HG02870 (cell line): Measurements from ENCODE around the gene FAM161A.
A peak's percentile ranks its signal among the peaks of the same experiment; 100 is the strongest.
"Not testable (repeated sequence)": the region's sequence is repeated elsewhere in the genome, so short reads cannot be mapped to it uniquely, and the experiment has no call there.

Experiments used
- ATAC-seq: cut with Tn5 transposase; IDR thresholded peaks from one replicate; pipeline ENCODE4 v1.9.1; 2021; ENCODE audit warnings: mild to moderate bottlenecking, moderate library complexity; ENCODE audit not compliant: unreplicated experiment

FAM161A gene

DNA sequence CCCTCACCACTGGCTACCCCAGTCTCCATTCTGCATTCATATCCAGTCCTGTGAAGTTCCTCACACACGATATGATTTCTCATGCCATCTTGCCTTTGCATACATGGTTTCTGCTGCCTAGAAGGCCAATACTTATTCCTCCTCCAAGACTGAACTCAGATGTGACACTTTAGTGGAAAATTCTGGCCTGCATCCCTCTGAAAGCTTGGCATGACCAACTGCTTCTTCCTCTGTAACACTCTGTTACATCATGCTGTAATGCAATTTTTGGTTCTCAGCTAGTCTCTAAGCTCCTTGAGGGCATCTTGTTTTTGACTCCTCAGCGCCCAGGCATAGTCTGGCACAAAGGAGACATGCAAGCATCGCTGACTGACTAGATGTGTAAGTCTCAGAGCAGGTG, 12.6 kb downstream of the FAM161A start:
- no peak for ATAC-seq

DNA sequence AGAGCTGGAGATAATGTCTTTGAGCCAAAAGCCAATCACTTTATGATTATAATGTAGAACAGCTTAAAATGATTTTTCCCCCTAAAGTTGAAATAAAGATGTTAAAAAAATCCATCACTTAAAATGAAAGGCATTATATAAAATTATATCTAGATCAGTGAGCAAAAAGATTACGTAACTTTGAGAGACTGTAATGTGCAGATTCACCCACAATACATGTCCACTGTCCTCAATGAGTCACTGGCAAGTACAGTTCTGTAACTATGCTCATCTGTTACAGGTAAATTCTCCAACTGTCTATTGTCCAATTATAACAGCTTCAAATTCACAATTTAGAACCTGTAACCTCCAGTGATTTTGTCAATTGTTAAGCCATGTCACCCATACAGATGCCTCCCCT, 19.0 kb downstream of the FAM161A start:
- ATAC-seq: no peak

DNA sequence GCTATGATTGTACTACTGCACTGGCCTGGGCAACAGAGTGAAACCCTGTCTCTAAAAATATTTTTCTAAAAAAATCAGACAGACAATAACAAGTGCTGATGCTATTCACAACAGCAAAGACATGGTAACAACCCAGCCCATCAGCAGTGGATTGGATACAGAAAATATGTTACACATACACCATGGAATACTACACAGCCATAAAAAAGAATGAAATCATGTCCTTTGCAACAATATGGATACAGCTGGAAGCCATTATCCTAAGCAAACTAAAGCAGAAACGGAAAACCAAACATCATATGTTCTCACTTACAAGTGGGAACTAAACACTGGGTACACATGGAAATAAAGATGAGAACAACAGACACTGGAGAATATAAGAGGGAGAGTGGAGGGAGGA, 19.9 kb downstream of the FAM161A start:
- no peak for ATAC-seq

DNA sequence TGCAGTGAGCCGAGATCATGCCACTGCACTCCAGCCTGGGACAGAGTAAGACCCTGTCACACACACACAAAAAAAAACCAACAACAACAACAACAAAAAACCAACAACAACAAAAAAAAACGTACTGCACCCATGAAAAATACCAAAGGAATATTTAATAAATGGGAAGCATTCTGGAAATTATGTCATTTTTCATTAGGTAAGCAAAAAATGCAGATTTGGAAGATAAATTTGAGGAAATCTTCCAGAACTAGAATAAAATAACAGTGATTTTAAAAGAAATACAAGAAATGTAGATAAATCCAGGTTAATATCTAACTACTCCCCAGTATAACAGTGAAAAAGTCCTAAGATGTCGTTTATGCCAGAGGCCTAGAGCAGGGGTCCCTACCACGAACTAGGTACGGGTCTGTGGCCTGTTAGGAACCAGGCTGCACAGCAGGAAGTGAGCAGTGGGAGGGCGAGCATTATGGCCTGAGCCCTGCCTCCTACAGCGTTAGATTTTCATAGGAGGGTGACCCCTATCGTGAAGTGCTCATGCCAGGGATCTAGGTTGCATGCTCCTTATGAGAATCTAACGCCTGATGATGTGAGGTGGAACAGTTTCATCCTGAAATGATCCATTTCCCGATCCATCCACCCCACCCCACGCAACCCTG, 21.5 kb downstream of the FAM161A start:
- ATAC-seq: no peak

DNA sequence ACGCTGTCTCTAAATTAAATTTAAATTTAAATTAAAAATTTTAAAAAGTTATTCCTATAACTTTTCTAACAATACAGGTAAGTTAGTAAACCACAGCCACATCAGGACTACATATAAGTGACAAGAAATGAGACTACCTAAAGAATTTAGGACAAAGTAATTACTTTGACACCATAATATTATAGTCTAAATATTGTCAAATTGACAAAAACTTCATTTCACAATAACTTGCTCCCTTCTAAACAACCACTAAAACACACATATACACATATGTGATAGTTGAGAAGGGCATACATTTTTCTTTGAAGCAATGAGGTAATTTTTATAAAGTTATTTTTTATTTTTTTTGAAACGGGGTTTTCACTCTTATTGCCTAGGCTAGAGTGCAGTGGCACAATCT, 31.6 kb downstream of the FAM161A start:
- no peak for ATAC-seq

DNA sequence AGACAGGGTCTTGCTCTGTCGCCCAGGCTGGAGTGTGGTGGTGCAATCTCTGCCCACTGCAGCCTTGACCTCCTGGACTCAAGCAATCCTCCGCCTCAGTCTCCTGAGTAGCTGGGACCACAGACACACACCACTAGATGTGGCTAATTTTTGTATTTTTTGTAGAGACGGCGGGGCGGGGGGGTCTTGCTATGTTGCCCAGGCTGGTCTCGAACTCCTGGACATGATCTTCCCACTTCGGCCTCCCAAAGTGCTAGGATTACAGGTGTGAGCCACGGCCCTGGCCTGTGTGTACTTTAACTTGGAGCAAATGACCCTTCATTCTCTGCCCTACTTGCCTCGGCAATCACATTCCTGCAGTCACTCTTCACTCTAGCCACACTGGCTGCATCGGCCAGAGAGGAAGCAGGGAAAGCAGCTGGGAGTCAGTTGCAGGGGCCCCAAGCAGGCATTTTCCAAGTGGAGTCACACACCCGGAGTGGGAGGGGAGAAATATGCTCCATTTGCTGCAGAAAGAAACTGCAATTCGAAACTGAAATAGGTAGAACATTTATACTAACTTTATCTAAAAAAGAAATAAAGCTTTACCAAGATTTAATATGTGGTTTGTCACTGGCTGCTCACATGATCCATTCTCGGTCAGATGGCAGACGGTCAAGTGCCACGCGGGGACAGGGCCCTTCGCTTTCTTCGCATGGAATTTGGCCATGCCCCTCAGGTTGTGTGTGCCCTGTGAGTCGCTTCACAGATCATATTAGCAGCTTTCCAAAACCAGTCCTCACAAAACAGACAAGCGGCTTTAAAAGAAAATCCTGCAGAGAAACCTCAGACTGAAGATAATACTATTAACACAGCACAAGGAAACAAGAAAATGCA, 37.1 kb downstream of the FAM161A start:
- ATAC-seq: no peak

DNA sequence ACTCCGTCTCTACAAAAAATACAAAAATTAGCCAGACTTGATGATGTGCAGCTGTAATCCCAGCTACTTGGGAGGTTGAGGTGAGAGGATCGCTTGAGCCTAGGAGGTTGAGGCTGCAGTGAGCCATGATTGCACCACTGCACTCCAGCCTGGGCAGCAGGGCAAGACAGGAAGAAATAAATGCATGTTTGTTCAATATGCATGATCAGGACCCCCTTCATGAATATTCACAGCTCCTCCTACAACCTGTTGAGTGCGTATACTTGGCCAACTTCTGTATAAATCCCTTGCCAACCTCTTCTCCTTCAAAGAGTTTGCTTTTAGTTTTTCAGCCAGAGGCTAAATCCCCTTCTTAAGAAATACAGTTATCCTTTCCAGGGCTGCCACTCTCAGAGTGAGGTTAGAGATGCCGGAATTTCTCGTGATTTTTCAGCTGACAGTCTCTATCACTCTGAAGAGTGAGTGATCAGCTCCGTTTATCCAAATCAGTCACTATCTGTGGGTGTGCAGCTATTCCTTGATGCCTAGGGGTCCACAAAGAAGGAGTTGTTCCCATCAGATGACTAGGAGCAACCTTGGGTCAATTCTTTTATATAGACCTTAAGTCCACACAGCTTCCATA, 39.2 kb downstream of the FAM161A start:
- no peak for ATAC-seq

DNA sequence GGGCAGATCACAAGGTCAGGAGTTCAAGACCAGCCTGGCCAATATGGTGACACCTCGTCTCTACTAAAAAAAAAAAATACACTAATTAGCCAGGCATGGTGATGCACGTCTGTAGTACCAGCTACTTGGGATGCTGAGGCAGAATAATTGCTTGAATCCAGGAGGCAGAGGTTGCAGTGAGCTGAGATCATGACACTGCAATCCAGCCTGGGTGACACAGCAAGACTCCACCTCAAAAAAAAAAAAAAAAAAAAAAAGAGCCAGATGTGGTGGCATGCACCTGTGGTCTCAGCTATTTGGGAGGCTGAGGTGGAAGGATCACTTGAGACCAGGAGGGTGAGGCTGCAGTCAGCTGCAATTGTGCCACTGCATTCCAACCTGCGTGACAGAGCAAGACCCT, 40.5 kb downstream of the FAM161A start:
- ATAC-seq: not testable (repeated sequence)

DNA sequence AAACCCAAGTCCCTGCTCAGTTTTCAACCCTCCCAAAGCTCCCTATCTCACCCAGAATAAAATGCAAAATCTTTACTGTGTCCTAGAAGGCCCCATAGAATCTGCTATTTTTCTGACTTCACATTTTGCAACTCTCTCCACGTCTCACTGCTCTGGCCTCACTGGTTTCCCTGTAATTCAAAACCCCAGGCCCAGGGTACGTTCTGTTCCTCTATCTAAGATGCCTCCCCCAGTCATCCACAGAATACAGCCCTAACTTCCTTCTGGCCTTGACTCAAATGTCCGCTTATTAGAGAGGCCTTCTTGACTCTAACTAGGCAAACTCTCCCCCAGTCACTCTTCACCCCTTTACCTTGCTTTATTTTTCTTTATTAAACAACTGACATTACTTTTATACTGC, 42.0 kb downstream of the FAM161A start:
- ATAC-seq: no peak

DNA sequence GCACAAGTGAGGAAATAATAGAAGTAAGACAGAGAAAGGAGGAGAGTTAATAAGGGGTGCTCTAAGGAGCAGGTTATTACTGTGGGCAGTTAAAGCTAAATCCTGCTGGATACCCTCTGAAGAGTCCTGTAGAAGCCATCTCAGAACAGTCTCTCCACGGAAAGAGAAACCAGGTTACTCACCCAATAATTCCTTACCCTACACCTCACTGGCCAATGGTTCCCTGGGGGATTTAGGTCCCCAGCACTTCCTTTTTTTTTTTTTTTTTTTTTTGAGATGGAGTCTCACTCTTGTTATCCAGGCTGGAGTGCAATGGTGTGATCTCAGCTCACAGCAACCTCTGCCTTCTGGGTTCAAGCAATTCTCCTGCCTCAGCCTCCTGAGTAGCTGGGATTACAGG, 43.7 kb downstream of the FAM161A start:
- ATAC-seq: not testable (repeated sequence)

DNA sequence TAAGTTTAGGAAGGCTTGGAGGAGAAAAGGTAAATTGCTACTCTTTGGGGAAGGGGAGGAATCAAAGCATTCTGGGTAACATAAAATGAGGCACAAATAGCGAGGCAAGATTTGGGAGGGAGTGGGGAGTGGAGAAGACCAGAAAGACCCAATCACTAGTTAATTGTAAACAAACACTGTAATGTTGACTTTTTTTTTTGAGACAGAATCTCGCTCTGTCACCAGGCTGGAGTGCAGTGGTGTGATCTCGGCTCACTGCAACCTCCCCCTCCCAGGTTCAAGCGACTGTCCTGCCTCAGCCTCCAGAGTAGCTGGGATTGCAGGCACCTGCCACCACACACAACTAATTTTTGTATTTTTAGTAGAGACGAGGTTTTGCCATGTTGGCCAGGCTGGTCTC, 45.2 kb downstream of the FAM161A start:
- not testable (repeated sequence) for ATAC-seq

DNA sequence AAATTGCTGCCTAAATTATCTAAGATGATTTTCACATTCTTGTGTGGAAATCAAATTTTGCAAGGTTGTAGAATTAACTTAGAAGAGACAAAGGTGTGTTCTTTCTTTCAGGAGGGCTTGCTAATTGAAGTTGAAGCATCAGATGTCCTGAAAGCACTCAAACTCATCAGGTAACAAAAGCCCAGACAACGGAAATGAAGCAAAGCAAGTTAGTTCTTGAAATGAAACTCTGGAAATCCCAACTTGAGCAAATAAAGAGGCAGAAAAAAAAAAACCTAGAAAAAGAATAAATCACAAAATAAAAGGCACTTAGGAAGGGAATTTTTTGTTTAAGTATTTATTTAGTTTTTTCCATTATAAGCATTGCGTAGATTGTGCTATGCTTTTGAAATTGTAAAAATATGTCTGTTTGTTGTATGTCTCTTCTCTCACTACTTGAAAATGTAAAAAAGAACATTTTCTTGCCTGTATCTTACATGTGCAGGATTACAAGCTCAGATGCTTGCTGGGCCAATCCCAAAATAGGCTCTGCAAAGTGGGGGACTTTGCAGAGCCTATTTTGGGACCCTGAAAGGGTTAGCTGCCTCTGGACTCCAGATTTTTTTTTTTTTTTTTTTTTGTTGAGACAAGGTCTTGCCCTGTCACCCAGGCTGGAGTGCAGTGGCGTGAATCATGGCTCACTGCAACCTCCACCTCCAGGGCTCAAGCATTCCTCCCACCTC, 46.7 kb downstream of the FAM161A start:
- ATAC-seq: peak; percentile 44

DNA sequence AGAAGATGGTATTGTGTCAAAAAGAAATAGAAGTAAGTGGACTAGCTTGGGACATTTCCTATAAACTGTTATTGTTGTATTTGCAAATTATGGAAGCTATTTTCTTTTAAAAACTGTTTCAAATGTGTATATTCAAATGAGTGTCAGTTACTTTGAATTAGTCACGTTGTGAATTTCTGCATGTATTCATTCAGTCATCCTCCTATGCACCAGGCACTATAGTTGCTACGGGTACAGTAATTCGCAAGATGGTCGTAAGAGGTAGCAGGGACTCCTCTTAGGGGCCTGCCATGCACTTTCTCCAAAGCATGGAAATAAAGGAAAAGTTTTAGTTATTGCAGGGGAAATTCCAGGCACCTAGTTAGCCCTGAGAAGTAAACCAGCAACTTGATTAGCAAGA, 51.3 kb downstream of the FAM161A start:
- no peak for ATAC-seq

DNA sequence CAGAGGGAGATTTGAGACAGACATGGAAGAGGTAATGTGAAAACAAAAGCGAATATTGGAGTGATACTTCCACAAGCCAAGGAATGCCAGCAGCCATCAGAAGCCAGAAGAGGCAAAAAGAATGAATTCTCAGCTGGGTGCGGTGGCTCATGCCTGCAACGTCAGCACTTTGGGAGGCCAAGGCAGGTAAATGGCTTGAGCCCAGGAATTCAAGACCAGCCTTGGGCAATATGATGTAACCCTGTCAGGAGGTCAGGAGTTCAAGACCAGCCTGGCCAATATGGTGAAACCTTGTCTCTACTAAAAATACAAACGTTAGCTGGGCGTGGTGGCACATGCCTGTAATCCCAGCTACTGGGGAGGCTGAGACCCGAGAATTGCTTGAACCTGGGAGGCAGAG, 54.8 kb downstream of the FAM161A start:
- ATAC-seq: no peak

DNA sequence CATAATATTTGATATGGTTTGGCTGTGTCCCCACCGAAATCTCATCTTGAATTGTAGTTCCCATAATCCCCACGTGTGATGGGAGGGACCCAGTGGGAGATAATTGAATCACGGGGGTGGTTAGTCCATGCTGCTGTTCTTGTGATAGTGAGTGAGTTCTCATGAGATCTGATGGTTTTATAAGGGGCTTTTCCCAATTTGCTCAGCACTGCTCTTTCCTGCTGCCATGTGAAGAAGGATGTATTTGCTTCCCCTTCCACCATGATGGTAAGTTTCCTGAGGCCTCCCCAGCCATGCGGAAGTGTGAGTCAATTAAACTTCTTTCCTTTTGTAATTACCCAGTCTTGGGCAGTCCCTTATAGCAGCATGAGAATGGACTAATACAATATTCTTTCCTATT, 56.4 kb downstream of the FAM161A start:
- ATAC-seq: not testable (repeated sequence)

DNA sequence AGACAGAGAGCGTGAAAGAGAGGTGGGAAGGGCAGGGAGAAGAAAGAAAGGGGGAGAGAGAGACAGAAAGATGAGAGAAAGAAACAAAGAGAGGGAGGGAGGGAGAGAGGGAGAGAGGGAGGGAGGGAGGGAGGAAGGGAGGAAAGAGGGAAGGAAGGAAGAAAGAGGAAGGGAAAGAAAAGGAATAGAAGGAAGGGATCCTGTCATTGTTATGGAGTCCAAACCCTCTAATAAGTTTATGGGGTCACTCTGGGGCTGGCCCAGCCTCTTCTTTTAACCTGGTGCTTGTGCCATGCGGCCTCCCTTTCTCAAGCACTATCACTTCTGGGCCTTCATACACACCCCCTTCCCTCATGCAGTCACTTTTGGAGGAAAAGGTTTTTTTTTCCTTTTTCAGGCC, 58.5 kb downstream of the FAM161A start:
- no peak for ATAC-seq

DNA sequence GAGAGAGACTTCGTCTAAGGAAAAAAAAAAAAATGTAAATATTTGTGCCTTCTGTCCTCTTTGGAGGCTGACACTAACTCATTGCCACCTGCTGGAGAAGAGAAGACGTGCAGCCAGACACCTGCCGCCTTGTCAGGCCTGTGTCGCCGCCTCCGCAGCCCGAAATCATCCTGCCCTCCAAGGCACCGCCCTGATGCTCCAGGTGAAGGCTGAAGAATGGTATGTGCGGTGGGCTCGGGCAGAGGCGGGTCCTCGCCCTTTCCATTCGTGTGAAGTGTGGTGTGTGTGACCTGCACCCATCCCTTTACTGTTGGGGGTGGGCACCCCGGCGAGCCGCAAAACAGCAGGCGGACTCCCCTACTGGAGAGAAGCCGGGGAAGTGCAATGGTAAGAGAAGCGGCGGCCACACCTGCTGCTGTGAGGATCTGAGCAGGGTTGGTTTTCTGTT, 60.4 kb downstream of the FAM161A start:
- ATAC-seq: peak; percentile 81

DNA sequence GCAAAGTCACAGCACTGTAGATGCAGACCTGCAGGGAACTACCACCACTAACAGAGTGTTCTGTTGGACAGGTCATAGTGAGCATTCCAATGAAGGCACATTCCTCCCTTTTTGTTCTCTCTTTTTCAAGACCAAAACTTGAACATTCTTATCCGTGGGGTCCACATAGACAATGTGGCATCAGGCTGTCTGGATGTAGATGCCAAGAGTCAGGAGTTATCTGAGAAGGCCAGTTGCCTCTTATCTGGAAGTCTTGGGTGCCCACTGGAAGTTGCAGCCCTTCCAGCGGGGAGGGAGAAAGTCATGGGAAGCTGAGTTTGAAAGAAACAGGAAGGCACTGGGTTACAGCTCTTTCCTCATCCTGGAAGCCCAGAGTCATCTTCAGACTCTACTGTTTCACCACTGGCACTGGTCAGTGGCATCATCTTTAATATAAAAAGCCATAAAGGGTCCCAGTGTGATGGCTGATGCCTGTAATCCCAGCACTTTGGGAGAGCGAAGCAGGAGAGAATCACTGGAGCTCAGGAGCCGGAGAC, 61.4 kb downstream of the FAM161A start:
- no peak for ATAC-seq

DNA sequence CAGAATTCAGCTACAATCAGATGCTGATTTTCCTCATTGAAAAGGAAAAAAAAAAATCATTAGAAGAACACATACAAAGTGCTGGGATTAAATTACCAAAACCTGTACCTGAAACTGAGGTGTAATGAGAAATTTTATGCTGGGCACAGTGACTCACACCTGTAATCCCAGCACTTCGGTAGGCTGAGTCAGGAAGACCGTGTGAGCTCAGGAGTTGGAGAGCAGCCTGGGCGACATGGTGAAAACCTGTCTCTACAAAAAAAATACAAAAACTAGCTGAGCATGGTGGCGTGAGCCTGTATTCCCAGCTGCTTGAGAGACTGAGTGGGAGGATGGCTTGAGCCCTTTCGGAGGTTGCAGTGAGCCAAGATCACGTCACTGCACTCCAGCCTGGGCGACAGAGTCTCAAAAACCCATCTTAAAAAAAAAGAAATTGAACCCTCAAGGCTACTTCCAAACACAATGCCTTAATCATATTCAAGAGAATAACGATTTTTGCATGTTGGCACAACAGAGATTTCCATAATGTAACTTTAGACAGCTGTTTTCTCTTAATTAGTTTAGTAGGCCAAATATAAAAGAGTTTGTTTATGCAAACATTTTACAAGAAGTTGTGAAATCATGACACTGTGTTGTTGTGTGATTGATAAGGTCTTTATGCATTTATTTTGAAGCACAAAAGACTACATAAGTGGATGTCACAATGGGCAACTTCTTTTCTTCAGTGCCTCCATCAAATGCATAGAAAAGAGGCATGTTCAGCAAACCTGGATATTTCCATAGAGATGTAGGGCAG, 63.9 kb downstream of the FAM161A start:
- ATAC-seq: no peak

DNA sequence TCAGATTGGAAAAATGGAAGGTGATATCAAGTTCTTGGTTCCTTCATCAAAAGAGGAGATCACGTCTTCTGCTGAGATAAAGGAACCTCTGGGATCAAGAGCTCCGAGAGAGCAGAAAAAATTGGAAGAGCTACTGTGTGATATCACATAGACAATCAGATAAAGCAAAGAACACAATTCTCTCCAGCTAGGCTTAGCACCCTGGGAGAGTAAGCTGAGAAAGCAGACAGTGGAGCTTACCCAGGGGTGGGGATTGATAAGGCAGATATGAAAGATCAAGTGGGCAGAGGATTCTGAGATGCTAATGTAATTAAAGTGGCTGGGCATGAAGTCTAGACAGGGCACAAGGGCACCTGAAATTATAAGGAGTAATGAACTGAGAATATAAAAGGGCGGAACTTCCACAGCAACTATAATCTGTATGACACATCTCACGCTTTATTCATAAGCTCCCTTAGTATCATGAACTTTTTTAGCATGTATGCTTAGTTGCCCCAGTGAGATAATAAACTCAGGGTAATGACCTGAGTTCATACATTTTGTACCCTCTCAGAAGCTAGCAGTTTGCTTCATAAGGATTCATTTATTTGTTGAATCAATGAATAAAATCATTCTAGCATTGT, 65.8 kb downstream of the FAM161A start:
- no peak for ATAC-seq
